ENCODE data around the gene KIAA1671.
"Not testable (repeated sequence)": the region's sequence is repeated elsewhere in the genome, so short reads cannot be mapped to it uniquely, and the experiment has no call there.

KIAA1671 gene

DNA sequence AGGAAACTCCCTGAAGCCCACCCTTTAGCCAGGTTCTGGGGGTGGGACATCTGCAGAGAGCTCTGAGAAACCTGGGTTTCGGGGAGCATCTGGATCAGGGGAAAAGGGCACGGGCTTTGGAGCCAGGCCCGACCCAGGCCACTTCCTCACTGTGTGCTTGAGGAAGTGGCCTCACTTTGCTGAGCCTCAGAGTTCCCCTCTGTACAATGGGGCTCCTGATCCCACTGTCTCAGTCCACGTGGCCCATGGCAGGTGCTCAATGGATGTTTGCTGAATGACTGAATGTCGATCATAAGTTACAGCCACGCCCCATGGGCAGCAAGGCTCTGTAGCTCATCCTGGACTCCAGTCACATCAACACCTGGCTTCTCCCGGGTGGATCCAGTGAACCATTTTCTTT is 248.5 kb downstream of the KIAA1671 start:
- DNase-seq (ENCODE audit: low spot score), result no peak

DNA sequence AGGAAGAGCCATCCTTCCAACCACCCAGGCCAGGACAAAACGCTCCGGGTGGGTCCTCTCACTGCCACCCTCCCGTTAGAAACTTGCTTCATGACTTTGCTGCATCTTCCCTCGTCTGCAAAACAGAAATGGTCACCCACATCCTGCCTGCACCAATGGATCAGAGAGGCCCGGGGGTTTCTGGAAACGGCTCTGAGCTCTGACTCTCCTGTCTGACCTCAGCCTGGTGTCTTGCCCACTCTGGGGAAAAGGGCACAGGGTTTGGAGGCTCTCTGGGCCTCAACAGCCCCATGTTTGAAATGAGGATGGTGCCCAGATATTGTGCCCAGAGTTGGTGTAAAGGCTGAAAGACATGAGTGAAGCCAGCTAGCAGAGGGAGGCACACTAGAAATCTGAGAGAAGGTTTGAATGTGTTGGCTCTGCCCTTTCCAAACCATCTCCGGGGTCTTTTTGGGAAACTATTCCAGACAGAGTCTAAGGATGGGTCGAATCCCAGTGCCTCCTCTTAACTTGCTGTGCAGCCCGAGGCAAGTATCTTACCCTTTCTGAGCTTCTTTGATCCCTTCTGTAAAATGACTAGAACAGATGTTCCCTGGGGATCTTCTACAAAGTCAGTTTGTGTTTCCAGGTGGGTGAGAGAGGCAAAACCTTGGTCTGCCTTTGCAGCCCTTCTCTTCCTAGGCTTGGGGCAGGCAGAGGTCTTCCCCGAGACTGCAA is 249.2 kb downstream of the KIAA1671 start:
- DNase-seq (ENCODE audit: low spot score), result no peak

DNA sequence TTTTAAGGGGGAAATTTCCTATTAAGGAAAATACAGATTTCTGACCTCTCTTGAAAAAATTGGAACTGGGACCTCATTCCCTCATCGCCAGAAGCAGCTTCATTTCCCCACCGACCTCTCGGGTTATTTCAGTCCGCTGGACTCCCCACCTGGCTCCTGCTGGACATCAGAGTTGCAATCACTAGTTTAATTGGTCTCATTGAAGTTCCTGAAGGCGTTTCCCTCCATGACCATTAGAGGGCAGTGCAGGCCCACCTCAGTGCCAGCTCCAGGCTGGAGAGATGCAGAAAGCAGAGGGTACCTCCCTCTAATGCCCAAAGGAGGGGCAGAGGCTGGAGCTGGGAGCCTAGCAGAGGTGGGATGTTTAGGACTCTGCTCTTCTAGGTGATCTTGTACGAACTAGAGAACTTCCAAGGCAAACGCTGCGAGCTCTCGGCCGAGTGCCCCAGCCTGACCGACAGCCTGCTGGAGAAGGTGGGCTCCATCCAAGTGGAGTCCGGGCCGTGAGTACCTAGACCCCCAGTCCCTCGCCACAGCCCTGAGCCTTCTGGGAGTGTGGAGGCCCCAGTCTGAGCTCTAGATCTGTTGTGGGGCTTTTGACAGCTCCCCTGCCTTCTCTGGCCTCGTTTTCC is 249.9 kb downstream of the KIAA1671 start:
- DNase-seq (ENCODE audit: low spot score), result peak; percentile 67

DNA sequence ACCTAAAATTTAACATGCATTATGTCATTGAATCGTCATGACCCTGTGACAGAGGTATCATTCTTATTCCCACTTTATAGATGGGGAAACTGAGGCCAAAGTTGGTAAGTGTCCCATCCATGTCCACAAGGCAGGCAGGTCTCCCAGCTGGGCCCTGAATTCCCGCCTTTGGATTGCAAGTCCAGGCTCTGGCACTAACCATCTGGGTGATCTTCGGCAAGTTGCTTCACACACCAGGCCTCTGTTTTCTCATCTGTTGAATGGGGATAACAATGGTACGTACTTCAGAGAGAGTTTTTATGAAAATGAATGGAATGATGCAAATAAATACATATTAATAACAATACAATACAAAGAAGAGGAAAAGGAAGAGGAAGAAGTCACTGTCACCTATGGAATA is 250.6 kb downstream of the KIAA1671 start:
- no peak for DNase-seq (ENCODE audit: low spot score)

DNA sequence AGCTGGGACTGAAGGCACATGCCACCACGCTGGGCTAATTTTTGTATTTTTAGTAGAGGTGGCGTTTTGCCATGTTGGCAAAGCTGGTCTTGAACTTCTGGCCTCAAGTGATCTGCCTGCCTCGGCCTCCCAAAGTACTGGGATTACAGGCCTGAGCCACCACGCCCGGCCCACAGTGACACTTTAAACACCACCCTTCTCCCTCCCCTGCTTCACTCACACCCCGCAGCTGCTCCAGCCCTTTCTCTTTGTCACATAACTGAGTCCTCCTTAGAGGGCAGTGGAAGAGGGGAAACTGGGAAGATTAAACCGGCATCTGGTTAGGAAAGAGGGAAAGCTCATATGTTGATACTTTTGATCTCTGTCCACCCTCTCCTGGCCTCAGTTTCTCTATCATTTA is 252.0 kb downstream of the KIAA1671 start:
- DNase-seq (ENCODE audit: low spot score), result not testable (repeated sequence)

DNA sequence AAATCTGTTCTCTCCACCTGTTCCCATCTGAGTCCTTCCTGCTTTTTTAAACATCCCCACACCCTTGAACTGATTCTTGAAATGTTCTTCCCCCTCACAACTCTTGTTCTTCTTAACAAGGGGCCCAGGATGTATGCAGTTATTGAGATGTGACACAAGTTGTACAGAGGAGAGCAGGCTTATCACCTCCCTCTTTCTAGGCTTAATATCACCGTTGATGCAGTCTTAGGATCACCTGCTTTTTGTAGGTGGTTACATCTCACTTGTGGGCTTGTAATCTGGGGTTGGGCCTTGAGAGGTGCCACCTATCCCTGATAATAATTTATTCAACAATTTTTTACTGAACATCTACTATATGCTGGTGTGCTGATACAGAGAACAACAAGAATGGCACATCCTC is 253.3 kb downstream of the KIAA1671 start:
- no peak for DNase-seq (ENCODE audit: low spot score)

DNA sequence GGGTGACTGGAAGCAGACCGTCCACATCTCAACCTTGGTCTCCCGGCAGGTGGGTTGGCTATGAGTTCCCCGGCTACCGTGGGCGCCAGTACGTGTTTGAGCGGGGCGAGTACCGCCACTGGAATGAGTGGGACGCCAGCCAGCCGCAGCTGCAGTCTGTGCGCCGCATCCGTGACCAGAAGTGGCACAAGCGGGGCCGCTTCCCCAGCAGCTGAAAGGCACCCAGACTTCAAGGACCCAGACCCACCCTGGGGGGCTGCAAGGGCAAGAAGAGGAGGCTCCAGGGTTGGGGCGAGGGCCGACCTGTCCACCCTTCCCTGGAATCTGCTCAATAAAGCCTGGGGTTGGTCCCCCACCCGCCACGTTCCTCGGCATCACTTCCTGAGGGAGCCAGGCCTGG is 254.5 kb downstream of the KIAA1671 start:
- DNase-seq (ENCODE audit: low spot score), result no peak

DNA sequence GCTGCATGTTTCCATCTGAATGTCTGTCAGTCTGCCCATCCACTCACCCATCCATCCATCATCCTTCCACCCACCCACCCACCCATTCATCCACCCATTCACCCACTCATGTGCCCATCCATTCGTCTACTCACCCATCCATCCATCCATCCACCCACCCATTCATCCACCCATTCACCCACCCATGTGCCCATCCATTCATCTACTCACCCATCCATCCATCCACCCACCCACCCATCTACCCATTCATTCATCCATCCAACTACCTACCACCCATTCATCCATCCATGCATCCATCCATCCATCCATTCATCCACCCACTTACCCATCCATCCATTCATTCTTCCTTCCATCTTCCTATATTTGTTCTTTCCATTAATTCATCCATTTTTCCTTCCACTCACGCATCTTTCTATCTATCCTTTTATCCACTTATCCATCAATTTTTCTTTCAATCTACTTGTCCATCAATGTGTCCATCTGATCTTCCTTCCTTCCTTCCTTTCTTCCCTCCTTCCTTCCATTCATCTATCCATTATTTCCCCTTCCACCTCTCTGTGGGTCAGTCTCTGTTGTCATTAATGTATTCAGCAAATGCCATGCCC is 255.1 kb downstream of the KIAA1671 start:
- DNase-seq (ENCODE audit: low spot score), result no peak

DNA sequence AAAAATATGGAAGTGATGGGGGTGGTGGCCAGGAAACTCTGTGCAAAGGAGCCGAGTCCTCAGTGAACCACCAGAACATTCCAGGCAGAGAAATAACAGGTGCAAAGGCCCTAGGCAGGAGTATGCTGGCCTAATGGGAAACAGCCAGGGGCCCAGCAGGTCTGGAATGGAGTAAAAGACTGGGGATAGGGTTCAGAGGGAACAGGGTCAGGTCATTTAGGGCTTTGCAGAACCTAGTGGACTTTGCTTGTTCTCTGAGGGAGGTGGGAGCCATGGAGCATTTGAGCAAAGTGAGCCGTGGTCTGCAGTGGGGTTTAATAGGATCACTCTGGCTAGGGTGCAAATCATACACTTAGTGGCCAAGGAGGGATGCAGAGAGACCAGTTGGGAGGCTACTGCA is 255.8 kb downstream of the KIAA1671 start:
- no peak for DNase-seq (ENCODE audit: low spot score)

DNA sequence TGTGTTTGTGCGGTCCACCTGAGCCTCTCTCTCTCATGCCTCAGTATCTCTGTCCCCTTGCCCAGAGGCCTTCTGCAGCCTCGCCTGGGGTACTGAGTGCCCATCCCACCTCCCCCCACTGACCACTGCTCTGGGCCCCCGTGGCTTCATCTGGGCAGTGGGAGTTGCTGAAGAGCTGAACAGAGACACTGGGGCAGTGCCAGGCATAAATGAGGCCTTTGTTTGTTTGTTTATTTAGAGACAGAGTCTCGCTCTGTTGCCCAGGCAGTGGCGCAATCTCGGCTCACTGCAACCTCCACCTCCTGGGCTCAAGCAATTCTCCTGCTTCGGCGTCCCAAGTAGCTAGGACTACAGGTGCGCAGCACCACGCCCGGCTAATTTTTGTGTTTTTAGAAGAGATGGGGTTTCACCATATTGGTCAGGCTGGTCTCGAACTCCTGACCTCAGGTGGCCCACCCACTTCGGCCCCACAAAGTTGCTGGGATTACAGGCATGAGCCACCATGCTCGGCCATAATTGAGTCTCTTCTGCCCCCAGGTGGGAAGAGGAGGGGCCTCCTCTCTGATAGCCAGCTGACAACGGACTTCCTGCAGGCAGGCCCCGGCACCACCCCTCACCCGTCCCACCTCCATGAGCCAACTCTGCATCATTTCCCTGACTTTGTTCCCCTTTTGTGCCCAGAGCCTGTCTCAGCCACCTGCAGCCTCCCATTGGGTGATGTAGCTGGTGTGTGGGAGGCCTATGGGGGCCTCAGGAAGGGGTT is 256.4 kb downstream of the KIAA1671 start:
- no peak for DNase-seq (ENCODE audit: low spot score)

DNA sequence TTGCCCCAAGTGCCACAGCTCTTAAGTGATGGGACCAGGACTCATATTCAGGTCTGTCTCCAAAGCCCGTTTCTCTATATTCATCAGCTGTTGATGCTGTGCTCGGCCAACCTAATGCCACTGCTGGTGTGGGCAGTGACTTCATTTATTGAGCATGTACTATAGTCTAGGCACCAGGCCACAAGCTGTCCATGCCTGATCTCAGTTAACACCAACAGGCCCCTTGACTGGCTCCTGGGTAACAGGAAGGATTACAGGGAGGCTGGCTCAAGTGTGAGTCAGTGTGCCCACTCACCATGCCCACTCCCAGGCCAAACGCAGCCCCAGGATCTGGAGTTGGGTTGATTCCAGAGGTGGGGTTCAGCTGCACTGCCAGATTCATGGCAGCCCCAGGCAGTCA is 258.3 kb downstream of the KIAA1671 start:
- no peak for DNase-seq (ENCODE audit: low spot score)

DNA sequence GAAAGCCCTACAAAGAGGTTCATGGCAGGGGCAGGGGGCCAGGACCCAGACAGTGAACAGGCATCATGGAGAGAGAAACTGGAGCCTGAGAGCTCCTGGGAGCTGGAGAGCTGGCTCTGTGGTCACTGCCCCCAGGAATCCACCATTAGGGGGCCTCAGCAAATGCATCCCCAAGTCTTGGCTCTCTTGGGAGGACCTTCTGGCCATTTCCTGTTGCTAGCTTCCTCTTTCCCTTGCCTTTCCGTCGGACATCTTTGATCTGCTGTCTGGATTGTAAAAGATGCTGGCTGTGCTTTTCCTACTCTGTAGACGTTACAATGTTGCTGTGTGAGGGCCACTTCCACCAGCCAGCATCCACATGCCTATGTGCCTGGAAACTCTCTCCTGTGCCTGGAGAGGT is 259.8 kb downstream of the KIAA1671 start:
- DNase-seq (ENCODE audit: low spot score), result no peak

DNA sequence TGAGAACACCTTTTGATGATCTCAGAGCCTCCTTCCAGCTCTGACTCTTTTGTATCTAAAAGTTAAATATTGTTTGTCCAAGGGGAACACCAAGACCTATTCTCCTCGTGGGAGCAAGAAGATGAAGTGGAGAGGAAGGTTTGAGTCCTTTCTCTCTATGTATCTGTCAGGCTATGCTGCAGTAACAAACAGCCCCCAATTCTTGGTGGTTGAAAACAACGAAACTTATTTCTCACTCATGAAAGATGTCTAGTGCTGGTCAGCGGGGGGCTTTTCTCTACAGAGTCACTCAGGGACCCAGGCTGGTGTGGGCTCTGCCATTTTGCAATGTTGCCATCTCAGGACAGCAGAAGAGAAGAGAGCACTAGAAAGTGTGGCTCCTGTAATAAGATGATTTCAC is 260.7 kb downstream of the KIAA1671 start:
- no peak for DNase-seq (ENCODE audit: low spot score)

DNA sequence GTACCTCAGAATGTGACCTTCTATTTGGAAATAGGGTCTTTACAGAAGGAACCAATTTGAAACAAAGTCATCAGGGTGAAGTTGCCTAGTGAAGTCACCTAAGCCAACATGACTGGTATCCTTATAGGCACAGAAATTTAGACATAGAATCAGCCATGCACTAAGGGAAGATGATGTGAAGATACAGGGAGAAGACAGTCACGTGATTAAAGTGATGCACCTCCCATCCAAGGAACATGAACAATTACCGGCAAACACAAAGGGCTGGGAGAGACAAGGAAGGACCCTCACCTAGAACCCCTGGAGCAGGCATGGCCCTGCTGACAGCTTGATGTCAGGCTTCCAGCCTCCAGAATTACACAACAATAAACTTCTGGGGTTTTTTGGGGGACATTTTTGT is 263.7 kb downstream of the KIAA1671 start:
- DNase-seq (ENCODE audit: low spot score), result no peak

DNA sequence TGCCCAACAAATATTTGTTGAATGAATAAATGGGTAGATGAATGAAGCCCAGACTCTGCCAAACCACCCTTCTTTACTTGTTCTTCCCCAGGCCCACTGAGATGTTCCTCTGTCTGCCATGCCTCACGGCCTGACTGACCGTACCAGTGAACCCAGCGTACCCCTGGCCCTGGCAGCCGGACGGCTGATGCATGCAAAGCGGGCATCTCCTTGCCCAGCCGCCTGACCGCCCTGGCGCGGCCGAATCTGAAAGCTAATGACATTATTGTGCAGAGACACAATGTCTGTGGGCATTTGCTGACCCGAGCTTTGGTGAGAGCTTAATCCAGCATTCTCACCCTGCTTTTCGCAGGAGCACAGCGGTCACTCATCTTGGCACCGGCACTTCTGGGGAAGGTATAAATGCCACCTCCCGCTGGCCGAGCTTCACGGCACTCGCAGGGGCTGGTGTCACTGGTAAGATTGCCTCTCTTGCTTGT is 266.7 kb downstream of the KIAA1671 start, which contains the start of gene CRYBB2:
TSS of gene CRYBB2 (plus strand) at position 429 of the 479 bp plus-strand sequence. CDS start 1,791 bp downstream, outside the sequence.
- DNase-seq (ENCODE audit: low spot score), result no peak

DNA sequence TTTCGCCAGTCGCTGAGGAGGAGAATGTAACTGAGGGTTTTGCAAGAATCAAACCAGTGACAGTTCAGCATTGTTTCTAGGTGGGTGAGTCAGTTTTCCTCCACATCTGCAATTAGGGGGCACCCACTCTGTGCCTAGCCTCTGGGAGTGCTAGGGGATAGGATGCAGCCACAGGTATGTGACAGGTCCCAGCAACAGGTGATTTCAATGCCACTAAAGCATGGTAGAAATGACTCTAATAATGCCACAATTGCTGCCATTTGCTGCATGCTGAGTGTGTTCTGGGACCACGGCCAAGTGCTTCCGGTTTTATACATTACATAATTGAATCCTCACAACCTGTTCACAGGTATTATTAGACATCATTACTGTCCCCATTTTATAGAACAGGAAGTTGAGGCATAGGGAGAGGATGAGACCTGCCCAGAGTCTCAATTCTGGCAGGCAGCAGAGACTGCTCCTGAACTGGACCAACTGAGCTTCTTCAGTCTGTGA is 267.5 kb downstream of the KIAA1671 start:
- DNase-seq (ENCODE audit: low spot score), result no peak

DNA sequence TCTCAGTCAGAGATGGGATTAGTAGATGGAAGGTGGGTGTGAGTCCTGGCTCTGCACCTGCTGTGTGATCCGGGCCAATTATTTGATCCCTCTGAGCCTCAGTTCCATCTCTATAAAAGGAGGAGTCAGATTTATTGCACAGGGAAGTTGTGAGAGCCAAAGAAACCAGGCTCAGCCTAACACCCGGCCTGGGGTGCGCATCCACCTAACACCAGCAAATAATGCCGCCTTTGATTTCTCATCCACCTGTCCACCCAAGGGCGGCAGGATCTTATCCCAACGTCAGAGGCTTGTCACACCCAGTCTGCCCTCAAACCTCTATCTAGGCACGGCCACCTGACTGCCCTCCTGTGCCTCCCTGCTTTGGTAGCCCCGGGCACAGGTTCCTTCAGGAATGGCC is 269.3 kb downstream of the KIAA1671 start:
- no peak for DNase-seq (ENCODE audit: low spot score)

DNA sequence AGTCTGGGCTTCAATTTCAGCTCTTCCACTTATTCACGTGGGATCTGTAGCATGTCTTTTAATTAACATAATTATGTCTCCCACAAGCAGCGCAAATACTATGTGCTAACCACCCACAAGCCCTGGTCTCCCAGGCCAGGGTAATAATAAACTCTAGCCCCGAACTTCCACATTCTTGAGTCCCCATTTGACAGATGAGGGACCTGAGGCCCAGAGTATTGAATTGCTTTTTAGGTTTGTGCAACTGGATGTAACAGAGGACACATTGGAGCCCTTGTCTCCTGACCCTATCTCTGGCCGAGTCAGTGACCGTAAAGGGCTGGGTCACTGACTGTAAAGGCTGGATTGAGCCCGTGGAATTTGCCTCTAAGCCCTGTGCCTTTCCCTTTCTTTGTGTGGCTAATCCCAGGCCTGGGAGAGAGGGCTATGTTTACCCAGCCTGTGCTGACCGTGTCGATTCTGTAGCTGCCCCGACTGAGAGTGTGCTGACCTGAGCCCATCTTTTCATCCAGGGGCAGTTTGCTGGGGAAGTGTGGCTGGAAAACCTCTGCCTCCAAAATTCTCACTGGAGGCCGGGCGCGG is 270.8 kb downstream of the KIAA1671 start:
- no peak for DNase-seq (ENCODE audit: low spot score)

DNA sequence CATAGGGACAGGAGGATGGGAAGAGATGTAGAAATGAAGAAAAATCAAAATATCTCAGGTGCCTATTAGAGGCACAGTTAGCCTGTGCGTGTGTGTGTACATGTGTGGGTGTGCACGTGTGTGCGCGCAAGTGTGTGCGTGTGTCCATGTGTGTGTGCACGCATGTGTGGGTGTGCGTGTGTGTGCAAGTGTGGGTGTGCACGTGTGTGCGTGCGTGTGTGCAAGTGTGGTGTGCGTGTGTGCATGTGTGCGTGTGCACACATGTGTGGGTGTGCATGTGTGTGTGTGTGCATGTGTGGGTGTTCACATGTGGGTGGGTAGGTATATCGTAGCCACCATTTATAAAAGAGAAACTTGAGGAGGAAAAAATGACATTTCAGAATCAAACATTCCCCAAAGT is 276.3 kb downstream of the KIAA1671 start:
- DNase-seq (ENCODE audit: low spot score), result no peak

DNA sequence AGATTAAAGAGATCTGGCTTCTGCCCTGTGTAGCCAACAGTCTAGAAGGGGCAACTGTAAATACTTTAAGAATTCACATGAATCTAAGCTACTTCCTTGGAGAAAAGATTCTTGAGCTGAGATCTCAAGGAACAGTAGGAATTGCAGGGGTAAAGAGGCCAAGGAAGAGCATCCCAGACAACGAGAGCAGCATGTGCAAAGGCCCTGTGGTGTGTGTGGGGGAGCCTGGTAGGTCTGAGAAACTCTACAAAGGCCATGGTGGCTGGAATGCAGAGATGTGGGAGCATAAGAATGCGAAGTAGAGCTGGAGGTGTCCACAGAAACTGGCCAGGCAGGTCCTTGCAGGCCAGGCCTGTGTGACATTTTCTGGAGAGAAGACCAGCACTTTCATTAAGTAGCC is 278.2 kb downstream of the KIAA1671 start:
- DNase-seq (ENCODE audit: low spot score), result not testable (repeated sequence)

DNA sequence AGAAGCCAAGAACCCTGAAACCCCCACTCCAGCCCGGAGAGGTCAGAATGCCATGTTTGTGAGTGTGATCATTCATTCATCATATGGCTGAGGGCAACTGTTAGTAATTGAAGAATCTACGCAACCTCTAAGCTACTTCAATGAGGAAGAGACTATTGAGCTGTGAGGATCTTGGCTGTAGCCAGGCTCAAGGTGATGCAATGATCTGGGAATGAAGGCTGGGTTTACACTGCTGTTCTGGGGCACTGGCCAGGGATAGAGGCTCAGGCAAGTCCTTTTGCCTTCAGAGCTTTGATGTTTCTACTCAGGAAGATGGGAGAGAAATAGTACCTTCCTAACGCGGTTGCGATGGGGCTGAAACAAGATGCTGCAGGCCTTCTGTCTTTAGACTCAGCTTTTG is 279.8 kb downstream of the KIAA1671 start:
- DNase-seq (ENCODE audit: low spot score), result no peak

DNA sequence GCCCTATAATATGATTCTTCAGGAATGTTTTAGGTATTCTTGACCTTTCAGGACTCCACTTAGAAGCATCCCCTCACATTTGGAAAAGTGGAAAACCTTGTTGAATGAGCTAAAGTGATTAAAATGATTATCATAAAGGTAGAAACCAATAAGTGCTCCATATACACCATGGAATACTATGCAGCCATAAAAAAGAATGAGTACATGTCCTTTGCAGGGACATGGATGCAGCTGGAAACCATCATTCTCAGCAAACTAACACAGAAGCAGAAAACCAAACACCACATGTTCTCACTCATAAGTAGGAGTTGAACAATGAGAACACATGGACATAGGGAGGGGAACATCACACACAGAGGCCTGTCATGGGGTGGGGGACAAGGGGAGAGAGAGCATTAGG is 281.2 kb downstream of the KIAA1671 start:
- DNase-seq (ENCODE audit: low spot score), result not testable (repeated sequence)
